ENCODE results near the gene ARID1B.

Gene ARID1B

DNA sequence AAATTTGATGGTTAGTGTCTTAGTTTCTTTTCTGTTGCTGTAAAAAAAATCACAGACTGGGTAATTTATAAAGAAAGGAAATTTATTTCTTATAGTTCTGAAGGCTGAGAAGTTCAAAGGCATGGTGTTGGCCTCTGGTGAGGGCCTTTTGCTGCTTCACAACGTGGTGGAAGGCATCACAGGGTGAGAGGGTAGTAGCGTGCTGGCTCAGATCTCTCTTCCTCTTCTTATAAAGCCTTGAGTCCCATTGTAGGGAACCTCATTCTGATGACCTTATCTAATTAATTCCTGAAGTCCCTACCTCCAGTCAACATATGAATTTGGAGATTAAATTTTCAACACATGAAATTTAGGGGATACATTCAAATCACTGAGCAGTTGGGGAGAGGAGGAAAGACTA lies 62.0 kb downstream of the ARID1B start:
- peaks cover 10% of the 10 kb centered on the region for H3K36me3 Mint-ChIP-seq
- H3K9me3 Mint-ChIP-seq, result no peaks in the 10 kb centered on the region
- peak overlapping the region; percentile 7 for H3K27ac Mint-ChIP-seq
- no peak for DNase-seq (ENCODE audit: low spot score in 2 of 2)
- ATAC-seq (ENCODE audit: low read depth), result peak; percentile 34
- H3K4me1 Mint-ChIP-seq, result peaks cover 36% of the 10 kb centered on the region
- H3K27me3 Mint-ChIP-seq, result no peaks in the 10 kb centered on the region
- H3K4me3 Mint-ChIP-seq, result no peak overlapping the region

GRCh38 chr6:156839591-156840001 lies 62.4 kb downstream of the ARID1B start:
- Mint-ChIP-seq H3K4me3 (no peak overlapping the region), H3K9me3 (no peaks in the 10 kb centered on the region), H3K36me3 (peaks cover 10% of the 10 kb centered on the region), H3K27ac (peak overlapping the region; percentile 7), H3K27me3 (no peaks in the 10 kb centered on the region), H3K4me1 (peaks cover 36% of the 10 kb centered on the region)
- ATAC-seq (ENCODE audit: low read depth), result no peak
- no peak for DNase-seq (ENCODE audit: low spot score in 2 of 2)

GRCh38 chr6:156840136-156840535 lies 63.0 kb downstream of the ARID1B start:
- H3K4me1 Mint-ChIP-seq, result peaks cover 41% of the 10 kb centered on the region
- H3K27me3 Mint-ChIP-seq, result no peaks in the 10 kb centered on the region
- H3K9me3 Mint-ChIP-seq, result no peaks in the 10 kb centered on the region
- DNase-seq (ENCODE audit: low spot score in 2 of 2), result no peak
- peaks cover 10% of the 10 kb centered on the region for H3K36me3 Mint-ChIP-seq
- peak overlapping the region; percentile 7 for H3K27ac Mint-ChIP-seq
- peak overlapping the region; percentile 0 for H3K4me3 Mint-ChIP-seq
- ATAC-seq (ENCODE audit: low read depth), result no peak

- Mint-ChIP-seq H3K4me3 (peak overlapping the region; percentile 31), H3K27me3 (no peaks in the 10 kb centered on the region), H3K4me1 (peaks cover 46% of the 10 kb centered on the region), H3K27ac (peak overlapping the region; percentile 7), H3K9me3 (no peaks in the 10 kb centered on the region), H3K36me3 (peaks cover 10% of the 10 kb centered on the region)
- DNase-seq (ENCODE audit: low spot score in 2 of 2), result no peak
- peak; percentile 46 for ATAC-seq (ENCODE audit: low read depth)
Observed at GRCh38 chr6:156840606-156841005, 63.4 kb downstream of the ARID1B start.

GRCh38 chr6:156841508-156841907 lies 64.3 kb downstream of the ARID1B start:
- Mint-ChIP-seq H3K9me3 (no peaks in the 10 kb centered on the region), H3K27me3 (no peaks in the 10 kb centered on the region), H3K4me3 (no peak overlapping the region), H3K4me1 (peaks cover 47% of the 10 kb centered on the region), H3K36me3 (peaks cover 8% of the 10 kb centered on the region), H3K27ac (peak overlapping the region; percentile 7)
- DNase-seq (ENCODE audit: low spot score in 2 of 2), result no peak
- no peak for ATAC-seq (ENCODE audit: low read depth)

DNA sequence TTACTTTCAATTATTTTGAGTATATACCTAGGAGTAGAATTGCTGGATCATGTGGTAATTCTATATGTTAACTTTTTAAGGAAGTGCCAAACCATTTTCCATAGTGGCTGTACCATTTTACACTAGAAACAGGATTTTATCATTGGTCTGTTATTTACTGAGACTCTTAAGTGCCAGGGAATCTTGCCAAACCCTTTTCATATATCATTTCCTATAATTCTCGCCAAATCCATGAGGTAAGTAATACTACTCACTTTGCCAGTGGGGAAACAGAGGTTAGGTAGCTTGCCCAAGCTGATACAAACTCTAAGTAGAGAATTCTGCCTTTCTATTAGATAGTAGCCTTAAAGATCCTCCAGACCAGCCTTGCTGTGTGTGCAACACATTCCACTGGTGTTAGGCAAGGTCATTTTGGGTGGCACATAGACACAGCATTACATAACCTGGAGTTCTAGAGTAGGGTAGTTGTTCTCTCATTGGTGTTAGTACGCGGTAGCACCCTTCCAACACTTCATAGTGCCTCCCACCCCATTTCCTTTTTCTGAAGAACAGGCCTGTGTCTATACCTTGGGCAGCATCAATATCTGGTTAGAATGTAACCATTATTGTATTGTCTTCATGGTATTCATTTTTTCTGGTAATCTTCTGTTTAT lies 65.5 kb downstream of the ARID1B start:
- H3K4me3 Mint-ChIP-seq, result no peak overlapping the region
- H3K4me1 Mint-ChIP-seq, result peaks cover 56% of the 10 kb centered on the region
- no peak for ATAC-seq (ENCODE audit: low read depth)
- no peak for DNase-seq (ENCODE audit: low spot score in 2 of 2)
- H3K27ac Mint-ChIP-seq, result no peak overlapping the region
- no peaks in the 10 kb centered on the region for H3K9me3 Mint-ChIP-seq
- H3K36me3 Mint-ChIP-seq, result peaks cover 11% of the 10 kb centered on the region
- no peaks in the 10 kb centered on the region for H3K27me3 Mint-ChIP-seq

GRCh38 chr6:156844089-156844488 lies 66.9 kb downstream of the ARID1B start:
- no peaks in the 10 kb centered on the region for H3K9me3 Mint-ChIP-seq
- no peak for DNase-seq (ENCODE audit: low spot score in 2 of 2)
- peaks cover 11% of the 10 kb centered on the region for H3K36me3 Mint-ChIP-seq
- no peak for ATAC-seq (ENCODE audit: low read depth)
- H3K27me3 Mint-ChIP-seq, result no peaks in the 10 kb centered on the region
- H3K4me3 Mint-ChIP-seq, result no peak overlapping the region
- H3K4me1 Mint-ChIP-seq, result peaks cover 64% of the 10 kb centered on the region
- H3K27ac Mint-ChIP-seq, result peak overlapping the region; percentile 52

GRCh38 chr6:156845454-156846155 lies 68.4 kb downstream of the ARID1B start:
- no peak for DNase-seq (ENCODE audit: low spot score in 2 of 2)
- H3K27me3 Mint-ChIP-seq, result no peaks in the 10 kb centered on the region
- no peaks in the 10 kb centered on the region for H3K9me3 Mint-ChIP-seq
- H3K27ac Mint-ChIP-seq, result peak overlapping the region; percentile 76
- peaks cover 11% of the 10 kb centered on the region for H3K36me3 Mint-ChIP-seq
- ATAC-seq (ENCODE audit: low read depth), result peak; percentile 29
- H3K4me3 Mint-ChIP-seq, result peak overlapping the region; percentile 76
- H3K4me1 Mint-ChIP-seq, result peaks cover 60% of the 10 kb centered on the region

DNA sequence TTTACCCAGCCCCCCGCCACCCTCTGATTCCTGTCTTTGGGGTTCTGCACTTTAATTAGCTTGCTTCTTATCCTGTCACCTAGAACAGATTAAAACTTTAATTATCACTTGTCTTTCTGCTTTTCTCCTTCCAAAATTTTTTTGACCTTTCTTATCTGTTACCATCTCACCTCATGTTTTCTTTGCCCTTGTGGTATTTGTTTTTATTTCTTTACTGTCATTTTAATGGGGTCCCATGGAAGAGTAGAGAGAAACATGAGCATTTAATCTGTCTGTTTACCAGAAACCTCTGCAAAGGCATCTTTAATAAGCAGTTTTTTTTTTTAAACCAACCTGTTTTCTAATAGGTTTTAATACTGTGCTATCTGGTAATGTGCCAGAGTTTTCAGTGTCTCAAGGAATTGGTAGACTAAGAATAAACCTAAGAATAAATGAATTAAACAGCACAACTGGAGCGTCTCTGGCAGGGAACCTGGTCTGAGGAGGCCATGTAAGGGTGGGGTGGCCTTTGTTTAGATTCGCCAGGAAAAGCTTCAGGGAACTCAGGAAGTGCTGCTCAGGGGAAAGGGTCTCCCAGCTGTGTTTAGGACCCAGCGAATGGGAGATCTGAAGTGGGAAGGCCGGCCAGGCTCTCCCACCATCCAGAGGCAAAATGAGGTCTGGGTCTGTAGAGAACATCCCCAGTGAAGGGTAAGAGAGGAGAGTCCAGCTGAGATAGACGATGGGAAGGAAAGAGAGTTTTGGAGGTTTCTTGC lies 69.8 kb downstream of the ARID1B start:
- Mint-ChIP-seq H3K27ac (peak overlapping the region; percentile 90), H3K36me3 (peaks cover 10% of the 10 kb centered on the region), H3K27me3 (no peaks in the 10 kb centered on the region), H3K4me3 (peak overlapping the region; percentile 52), H3K4me1 (peaks cover 60% of the 10 kb centered on the region), H3K9me3 (no peaks in the 10 kb centered on the region)
- ATAC-seq (ENCODE audit: low read depth) (no peak), DNase-seq (ENCODE audit: low spot score in 2 of 2) (no peak)

DNA sequence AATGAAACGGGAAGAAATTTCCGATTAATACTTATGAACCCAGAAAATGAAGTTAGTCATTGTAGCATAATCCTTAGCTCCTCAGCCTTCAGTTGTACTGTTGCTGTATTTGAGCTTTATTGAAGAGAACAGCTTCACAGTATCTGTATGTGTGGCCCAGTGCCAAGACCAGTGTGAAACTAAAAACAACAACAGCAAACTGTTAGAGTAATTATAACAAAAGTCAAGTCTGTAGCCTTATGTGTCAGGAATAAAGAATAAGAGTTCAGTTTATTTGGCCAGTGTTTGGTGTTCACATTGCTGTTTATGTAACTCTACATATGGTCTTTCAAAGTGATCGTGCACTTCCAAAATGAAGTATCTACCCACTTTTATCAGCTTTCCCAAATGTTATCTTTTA lies 70.9 kb downstream of the ARID1B start:
- H3K27me3 Mint-ChIP-seq, result no peaks in the 10 kb centered on the region
- DNase-seq (ENCODE audit: low spot score in 2 of 2) (no peak), ATAC-seq (ENCODE audit: low read depth) (no peak)
- H3K27ac Mint-ChIP-seq, result peak overlapping the region; percentile 90
- peaks cover 61% of the 10 kb centered on the region for H3K4me1 Mint-ChIP-seq
- no peak overlapping the region for H3K4me3 Mint-ChIP-seq
- H3K36me3 Mint-ChIP-seq, result peaks cover 7% of the 10 kb centered on the region
- no peaks in the 10 kb centered on the region for H3K9me3 Mint-ChIP-seq

DNA sequence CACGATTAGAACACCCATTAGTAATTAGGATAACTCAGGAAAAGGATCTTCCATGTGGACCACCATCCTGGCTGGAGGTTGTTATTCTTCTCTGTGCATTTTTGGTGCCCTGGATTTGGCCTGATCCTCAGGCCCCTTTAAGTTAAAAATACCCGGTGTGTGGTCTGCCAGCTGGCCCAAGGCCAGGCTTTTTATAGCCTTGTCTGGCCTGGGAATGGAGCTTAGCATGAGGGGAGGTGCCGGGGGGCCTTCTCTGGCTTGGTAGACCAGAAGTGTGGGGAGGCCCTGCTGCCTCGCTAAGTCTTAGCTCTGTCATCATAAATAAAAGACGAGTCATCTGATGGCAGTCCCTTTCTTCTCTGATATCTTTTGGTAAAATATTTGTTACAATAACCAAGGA lies 71.4 kb downstream of the ARID1B start:
- H3K4me1 Mint-ChIP-seq, result peaks cover 63% of the 10 kb centered on the region
- H3K27me3 Mint-ChIP-seq, result no peaks in the 10 kb centered on the region
- no peaks in the 10 kb centered on the region for H3K9me3 Mint-ChIP-seq
- DNase-seq (ENCODE audit: low spot score in 2 of 2) (no peak), ATAC-seq (ENCODE audit: low read depth) (no peak)
- peaks cover 7% of the 10 kb centered on the region for H3K36me3 Mint-ChIP-seq
- H3K27ac Mint-ChIP-seq, result peak overlapping the region; percentile 90
- H3K4me3 Mint-ChIP-seq, result no peak overlapping the region

- DNase-seq (ENCODE audit: low spot score in 2 of 2) (no peak), ATAC-seq (ENCODE audit: low read depth) (peak; percentile 15)
- Mint-ChIP-seq H3K36me3 (peaks cover 6% of the 10 kb centered on the region), H3K4me1 (peaks cover 60% of the 10 kb centered on the region), H3K27ac (peak overlapping the region; percentile 90), H3K27me3 (no peaks in the 10 kb centered on the region), H3K4me3 (peak overlapping the region; percentile 30), H3K9me3 (no peaks in the 10 kb centered on the region)
Observed at GRCh38 chr6:156849806-156850205, 72.6 kb downstream of the ARID1B start.

- ATAC-seq (ENCODE audit: low read depth) (peak; percentile 56), DNase-seq (ENCODE audit: low spot score in 2 of 2) (no peak)
- H3K27ac Mint-ChIP-seq, result peak overlapping the region; percentile 90
- H3K4me3 Mint-ChIP-seq, result no peak overlapping the region
- peaks cover 56% of the 10 kb centered on the region for H3K4me1 Mint-ChIP-seq
- H3K27me3 Mint-ChIP-seq, result no peaks in the 10 kb centered on the region
- H3K9me3 Mint-ChIP-seq, result no peaks in the 10 kb centered on the region
- peaks cover 6% of the 10 kb centered on the region for H3K36me3 Mint-ChIP-seq
Observed at GRCh38 chr6:156850353-156850752, 73.2 kb downstream of the ARID1B start.

DNA sequence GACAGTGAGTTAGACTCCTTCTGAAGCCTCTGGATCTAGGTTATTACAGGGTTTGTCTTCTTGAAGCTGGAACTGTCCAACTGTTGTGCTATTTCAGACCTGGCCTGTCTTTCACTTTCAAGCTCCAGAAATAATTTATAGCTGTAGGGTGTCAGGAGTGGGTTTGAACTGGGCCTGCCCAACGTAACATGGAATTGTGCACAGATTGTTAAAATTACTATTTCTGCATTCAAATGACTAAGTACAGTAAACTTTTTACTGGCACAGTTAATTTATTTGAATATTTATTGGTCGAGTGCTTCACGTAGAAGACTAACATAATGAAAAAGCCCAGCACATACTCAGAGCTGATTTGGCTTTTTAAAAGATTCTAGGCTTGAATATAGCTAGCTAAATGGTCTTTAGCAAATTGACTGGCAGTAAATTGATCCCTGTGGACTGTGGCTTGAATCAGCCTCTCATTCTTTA lies 74.3 kb downstream of the ARID1B start:
- Mint-ChIP-seq H3K27me3 (no peaks in the 10 kb centered on the region), H3K9me3 (no peaks in the 10 kb centered on the region), H3K36me3 (peaks cover 3% of the 10 kb centered on the region), H3K27ac (peak overlapping the region; percentile 79), H3K4me3 (peak overlapping the region; percentile 60), H3K4me1 (peaks cover 59% of the 10 kb centered on the region)
- DNase-seq (ENCODE audit: low spot score in 2 of 2) (no peak), ATAC-seq (ENCODE audit: low read depth) (no peak)
